Measurements from ENCODE around the gene C1QTNF9B. TPM values are rescaled to one million over a fixed set of nuclear protein-coding genes. Genes with fewer than 3 reads are reported as not detected.
"Not testable (repeated sequence)": the region's sequence is repeated elsewhere in the genome, so short reads cannot be mapped to it uniquely, and the experiment has no call there.

Gene C1QTNF9B
- polyA plus RNA-seq (2011; rRNA removed) (not detected in 2 replicates), polyA minus RNA-seq (2011; rRNA and poly(A)+ RNA removed) (not detected in 2 replicates)

GRCh38 chr13:23897452-23897919 lies at the start of gene C1QTNF9B:
Gene C1QTNF9B (minus strand): TSS chr13:23897502.
- H3K4me3 ChIP-seq (ENCODE audit: low read depth, low read length); H3K36me3 ChIP-seq (ENCODE audit: control insufficient read depth, insufficient read depth, low read length); DNase-seq (ENCODE audit: low read depth); H3K27me3 ChIP-seq (ENCODE audit: control insufficient read depth, insufficient read depth, low read length); POLR2A ChIA-PET: not testable (repeated sequence)
- CTCF ChIA-PET, result interaction anchor here (1.2 to 1.3 kb wide), 2 partner anchors 63 to 331 kb away, joined by 3 to 4 read pairs; no protein-coding TSS in a partner anchor

- no peak for DNase-seq (ENCODE audit: low read depth)
- ChIA-PET POLR2A (no interaction called here), CTCF (interaction anchor here (1.8 kb wide), 1 partner anchor 282 kb away, joined by 4 read pairs; no protein-coding TSS in a partner anchor)
- Histone ChIP-seq H3K36me3 (ENCODE audit: control insufficient read depth, insufficient read depth, low read length) (no peaks in the 10 kb centered on the region), H3K27me3 (ENCODE audit: control insufficient read depth, insufficient read depth, low read length) (peaks cover 5% of the 10 kb centered on the region; the same call in 1 of the 2 replicates), H3K4me3 (ENCODE audit: low read depth, low read length) (no peak overlapping the region)
- no peak for TF ChIP-seq CTCF (IDR thresholded peaks at IDR 0.05; ENCODE audit: insufficient read depth, low read depth, low read length)
These were observed 49.6 kb upstream of the C1QTNF9B start for GRCh38 chr13:23946900-23947299.

- ChIA-PET POLR2A (no interaction called here), CTCF (no interaction called here)
- Histone ChIP-seq H3K36me3 (ENCODE audit: control insufficient read depth, insufficient read depth, low read length) (no peaks in the 10 kb centered on the region), H3K27me3 (ENCODE audit: control insufficient read depth, insufficient read depth, low read length) (peaks cover 5% of the 10 kb centered on the region), H3K4me3 (ENCODE audit: low read depth, low read length) (no peak overlapping the region)
- no peak for DNase-seq (ENCODE audit: low read depth)
- TF ChIP-seq CTCF (IDR thresholded peaks at IDR 0.05; ENCODE audit: insufficient read depth, low read depth, low read length), result no peak
These were observed 48.8 kb upstream of the C1QTNF9B start for GRCh38 chr13:23946067-23946466.

GRCh38 chr13:23945612-23946011 lies 48.3 kb upstream of the C1QTNF9B start:
- no peak for DNase-seq (ENCODE audit: low read depth)
- Histone ChIP-seq H3K4me3 (ENCODE audit: low read depth, low read length) (no peak overlapping the region), H3K36me3 (ENCODE audit: control insufficient read depth, insufficient read depth, low read length) (no peaks in the 10 kb centered on the region), H3K27me3 (ENCODE audit: control insufficient read depth, insufficient read depth, low read length) (peaks cover 5% of the 10 kb centered on the region)
- ChIA-PET CTCF (no interaction called here), POLR2A (no interaction called here)
- TF ChIP-seq CTCF (IDR thresholded peaks at IDR 0.05; ENCODE audit: insufficient read depth, low read depth, low read length), result no peak

GRCh38 chr13:23941211-23941610 lies 43.9 kb upstream of the C1QTNF9B start:
- H3K4me3 ChIP-seq (ENCODE audit: low read depth, low read length), result no peak overlapping the region
- H3K27me3 ChIP-seq (ENCODE audit: control insufficient read depth, insufficient read depth, low read length), result peaks cover 4% of the 10 kb centered on the region
- DNase-seq (ENCODE audit: low read depth), result no peak
- H3K36me3 ChIP-seq (ENCODE audit: control insufficient read depth, insufficient read depth, low read length), result no peaks in the 10 kb centered on the region
- POLR2A ChIA-PET, result no interaction called here
- TF ChIP-seq CTCF (IDR thresholded peaks at IDR 0.05; ENCODE audit: insufficient read depth, low read depth, low read length), result no peak
- CTCF ChIA-PET, result interaction anchor here (1.0 kb wide), 1 partner anchor 10 kb away, joined by 3 read pairs; no protein-coding TSS in a partner anchor

DNA sequence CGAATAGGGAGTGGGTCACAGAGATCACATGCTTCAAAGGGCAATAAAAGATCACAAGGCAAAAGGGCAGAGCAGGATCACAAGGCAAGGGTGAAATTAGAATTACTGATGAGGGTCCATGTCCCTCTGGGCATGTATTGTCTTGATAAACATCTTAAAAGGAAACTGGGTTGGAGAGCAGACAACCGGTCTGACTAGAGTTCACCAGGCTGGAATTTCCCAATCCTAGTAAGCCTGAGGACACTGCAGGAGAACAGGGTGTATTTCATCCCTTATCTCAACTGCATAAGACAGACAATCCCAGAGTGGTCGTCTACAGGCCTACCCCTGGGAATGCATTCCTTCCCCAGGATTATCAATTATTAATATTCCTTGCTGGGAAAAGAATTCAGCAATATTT lies 42.4 kb upstream of the C1QTNF9B start:
- POLR2A ChIA-PET; H3K36me3 ChIP-seq (ENCODE audit: control insufficient read depth, insufficient read depth, low read length); H3K4me3 ChIP-seq (ENCODE audit: low read depth, low read length); DNase-seq (ENCODE audit: low read depth); H3K27me3 ChIP-seq (ENCODE audit: control insufficient read depth, insufficient read depth, low read length): not testable (repeated sequence)
- CTCF ChIA-PET, result interaction anchor here (0.8 kb wide), 1 partner anchor 17 kb away, joined by 3 read pairs; no protein-coding TSS in a partner anchor

Data from BJ (cell line).